ENCODE data around the gene TEKT5.

DNA sequence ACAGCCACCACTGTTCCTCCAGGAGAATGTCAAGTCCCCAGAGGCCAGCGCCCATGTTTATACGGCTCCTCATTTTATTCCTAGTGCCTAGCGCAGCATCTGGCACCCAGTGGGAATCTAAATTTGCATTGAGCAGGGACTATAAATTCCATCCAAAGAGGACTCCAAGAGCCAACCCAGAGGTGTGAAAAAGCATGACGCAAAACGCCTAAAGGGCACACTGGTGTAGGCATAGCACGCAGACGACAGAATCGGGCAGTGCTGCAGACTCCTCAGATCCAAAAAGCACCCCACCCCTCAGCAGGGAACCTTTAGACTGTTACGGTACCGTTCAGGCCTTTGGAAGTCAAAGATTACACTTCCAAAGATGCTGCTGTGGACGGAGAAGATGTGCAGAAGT is 19.5 kb downstream of the TEKT5 start:
- TF ChIP-seq, protein P1, sequence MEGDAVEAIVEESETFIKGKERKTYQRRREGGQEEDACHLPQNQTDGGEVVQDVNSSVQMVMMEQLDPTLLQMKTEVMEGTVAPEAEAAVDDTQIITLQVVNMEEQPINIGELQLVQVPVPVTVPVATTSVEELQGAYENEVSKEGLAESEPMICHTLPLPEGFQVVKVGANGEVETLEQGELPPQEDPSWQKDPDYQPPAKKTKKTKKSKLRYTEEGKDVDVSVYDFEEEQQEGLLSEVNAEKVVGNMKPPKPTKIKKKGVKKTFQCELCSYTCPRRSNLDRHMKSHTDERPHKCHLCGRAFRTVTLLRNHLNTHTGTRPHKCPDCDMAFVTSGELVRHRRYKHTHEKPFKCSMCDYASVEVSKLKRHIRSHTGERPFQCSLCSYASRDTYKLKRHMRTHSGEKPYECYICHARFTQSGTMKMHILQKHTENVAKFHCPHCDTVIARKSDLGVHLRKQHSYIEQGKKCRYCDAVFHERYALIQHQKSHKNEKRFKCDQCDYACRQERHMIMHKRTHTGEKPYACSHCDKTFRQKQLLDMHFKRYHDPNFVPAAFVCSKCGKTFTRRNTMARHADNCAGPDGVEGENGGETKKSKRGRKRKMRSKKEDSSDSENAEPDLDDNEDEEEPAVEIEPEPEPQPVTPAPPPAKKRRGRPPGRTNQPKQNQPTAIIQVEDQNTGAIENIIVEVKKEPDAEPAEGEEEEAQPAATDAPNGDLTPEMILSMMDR (conservative IDR thresholded peaks at IDR 0.05; ENCODE audit: low read length), result no peak
- TF ChIP-seq EZH2phosphoT487 (IDR thresholded peaks at IDR 0.05; ENCODE audit: borderline replicate concordance), result no peak
